Fibroblast of the aortic adventitia (primary cell): Measurements from ENCODE around the gene MFNG. TPM values are rescaled to one million over a fixed set of nuclear protein-coding genes. Genes with fewer than 3 reads are reported as not detected.

Experiments used
- DNase-seq: peaks from one replicate; pipeline ENCODE4 v3.0.0-alpha.2; 2010; ENCODE audit warnings: low read depth
- H3K4me3 ChIP-seq: 2 replicates; pipeline ENCODE4 v1.5.1; 2011; ENCODE audit warnings: low read depth, mild to moderate bottlenecking, control low read depth, low read length, moderate library complexity
- total RNA-seq: library from RNA; depleted of rRNA; stranded (reverse); fragments of >200 nt; gene quantifications from 2 replicates; pipeline ENCODE4 v1.2.3, GENCODE V29; 2012; ENCODE audit warnings: low replicate concordance
- TF ChIP-seq, protein P1 (sequence below): IDR thresholded peaks from 2 replicates; pipeline ENCODE4 v1.5.1; 2011; ENCODE audit warnings: mild to moderate bottlenecking, low read length, control low read depth, inconsistent platforms; ENCODE audit not compliant: insufficient read depth

MFNG gene
- total RNA-seq, 1 donor = 0.36 TPM

DNA sequence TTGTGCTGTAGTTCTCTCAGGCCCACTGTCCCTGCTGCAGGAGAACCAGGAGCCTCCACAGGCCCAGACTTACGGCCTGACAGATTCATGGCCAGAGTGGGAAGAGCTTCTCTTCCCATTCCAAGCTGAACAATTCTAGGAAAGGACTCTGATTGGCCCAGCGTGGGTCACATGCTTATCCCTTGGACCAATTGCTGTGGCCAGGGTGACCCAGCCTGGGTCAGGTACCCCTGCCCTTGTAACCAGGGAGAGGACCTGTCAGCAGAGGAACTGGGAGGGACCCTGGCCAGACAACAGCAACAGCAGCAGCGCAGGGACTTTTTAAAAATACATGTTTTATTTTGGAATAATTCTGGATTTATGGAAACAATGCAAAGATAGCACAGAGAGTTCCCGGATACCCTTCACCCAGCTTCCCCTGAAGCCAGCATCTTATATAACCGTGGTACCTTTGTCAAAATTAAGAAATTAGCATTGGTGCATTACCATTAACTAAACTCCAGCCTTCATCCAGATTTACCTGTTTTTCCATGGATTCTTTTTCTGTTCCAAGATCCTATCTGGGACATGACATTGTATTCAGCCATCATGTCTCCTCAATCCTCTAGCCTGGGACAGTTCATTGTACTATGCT, 50.1 kb downstream of the MFNG start:
- TF ChIP-seq, protein P1, sequence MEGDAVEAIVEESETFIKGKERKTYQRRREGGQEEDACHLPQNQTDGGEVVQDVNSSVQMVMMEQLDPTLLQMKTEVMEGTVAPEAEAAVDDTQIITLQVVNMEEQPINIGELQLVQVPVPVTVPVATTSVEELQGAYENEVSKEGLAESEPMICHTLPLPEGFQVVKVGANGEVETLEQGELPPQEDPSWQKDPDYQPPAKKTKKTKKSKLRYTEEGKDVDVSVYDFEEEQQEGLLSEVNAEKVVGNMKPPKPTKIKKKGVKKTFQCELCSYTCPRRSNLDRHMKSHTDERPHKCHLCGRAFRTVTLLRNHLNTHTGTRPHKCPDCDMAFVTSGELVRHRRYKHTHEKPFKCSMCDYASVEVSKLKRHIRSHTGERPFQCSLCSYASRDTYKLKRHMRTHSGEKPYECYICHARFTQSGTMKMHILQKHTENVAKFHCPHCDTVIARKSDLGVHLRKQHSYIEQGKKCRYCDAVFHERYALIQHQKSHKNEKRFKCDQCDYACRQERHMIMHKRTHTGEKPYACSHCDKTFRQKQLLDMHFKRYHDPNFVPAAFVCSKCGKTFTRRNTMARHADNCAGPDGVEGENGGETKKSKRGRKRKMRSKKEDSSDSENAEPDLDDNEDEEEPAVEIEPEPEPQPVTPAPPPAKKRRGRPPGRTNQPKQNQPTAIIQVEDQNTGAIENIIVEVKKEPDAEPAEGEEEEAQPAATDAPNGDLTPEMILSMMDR = no peak
- DNase-seq = no peak
- no peak overlapping the region for H3K4me3 ChIP-seq

GRCh38 chr22:37433786-37434185, 52.4 kb downstream of the MFNG start:
- H3K4me3 ChIP-seq = no peak overlapping the region
- TF ChIP-seq, protein P1 = no peak
- peak; percentile 23 for DNase-seq

DNA sequence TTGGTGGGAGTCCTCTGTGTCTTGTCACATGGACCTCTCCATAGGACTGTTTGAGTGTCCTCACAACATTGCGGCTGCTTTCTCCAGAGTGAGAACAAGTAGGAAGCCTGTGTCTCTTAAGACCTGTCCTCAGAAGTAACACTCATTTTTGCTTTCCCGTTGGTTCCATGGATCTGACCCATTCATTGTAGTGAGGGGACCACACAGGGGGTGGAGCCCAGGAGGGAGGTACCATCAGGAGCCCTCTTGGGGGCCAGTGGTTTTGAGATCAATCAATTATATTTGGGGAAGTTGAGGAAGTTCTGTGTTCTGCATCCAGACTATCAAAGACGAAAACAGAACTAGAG, 53.5 kb downstream of the MFNG start:
- no peak overlapping the region for H3K4me3 ChIP-seq
- DNase-seq = no peak
- TF ChIP-seq, protein P1 = no peak

- no peak overlapping the region for H3K4me3 ChIP-seq
Observed at GRCh38 chr22:37431801-37432707, 54.1 kb downstream of the MFNG start.

DNA sequence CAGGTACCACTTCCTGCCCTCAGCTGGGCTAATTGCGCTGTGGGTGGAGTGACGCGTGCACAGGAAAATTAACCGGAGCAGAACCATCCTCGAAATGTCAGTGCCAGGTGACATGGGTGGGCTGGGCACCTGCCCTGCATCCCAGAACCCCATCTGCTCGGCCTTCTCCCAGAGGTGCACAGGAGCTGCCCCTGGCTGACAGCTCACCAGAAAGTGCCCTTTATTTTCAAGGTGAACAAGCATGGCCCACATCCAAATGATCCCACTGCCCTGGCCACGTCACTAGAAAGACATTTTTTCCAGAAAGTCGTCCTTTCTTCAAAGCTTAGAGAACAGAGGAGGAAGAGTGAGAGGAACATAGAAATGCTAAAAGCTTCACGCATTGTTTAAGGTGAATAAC, 54.8 kb downstream of the MFNG start:
- TF ChIP-seq, protein P1 = no peak
- no peak overlapping the region for H3K4me3 ChIP-seq
- DNase-seq = no peak

More at GRCh38 chr22:37431801-37432707, 54.1 kb downstream of the MFNG start:
- peak; percentile 98 for DNase-seq
- TF ChIP-seq, protein P1 = no peak

GRCh38 chr22:37430941-37431340, 55.2 kb downstream of the MFNG start:
- TF ChIP-seq, protein P1 = no peak
- DNase-seq = no peak
- H3K4me3 ChIP-seq = no peak overlapping the region
